ENCODE data around the gene FGF22.

DNA sequence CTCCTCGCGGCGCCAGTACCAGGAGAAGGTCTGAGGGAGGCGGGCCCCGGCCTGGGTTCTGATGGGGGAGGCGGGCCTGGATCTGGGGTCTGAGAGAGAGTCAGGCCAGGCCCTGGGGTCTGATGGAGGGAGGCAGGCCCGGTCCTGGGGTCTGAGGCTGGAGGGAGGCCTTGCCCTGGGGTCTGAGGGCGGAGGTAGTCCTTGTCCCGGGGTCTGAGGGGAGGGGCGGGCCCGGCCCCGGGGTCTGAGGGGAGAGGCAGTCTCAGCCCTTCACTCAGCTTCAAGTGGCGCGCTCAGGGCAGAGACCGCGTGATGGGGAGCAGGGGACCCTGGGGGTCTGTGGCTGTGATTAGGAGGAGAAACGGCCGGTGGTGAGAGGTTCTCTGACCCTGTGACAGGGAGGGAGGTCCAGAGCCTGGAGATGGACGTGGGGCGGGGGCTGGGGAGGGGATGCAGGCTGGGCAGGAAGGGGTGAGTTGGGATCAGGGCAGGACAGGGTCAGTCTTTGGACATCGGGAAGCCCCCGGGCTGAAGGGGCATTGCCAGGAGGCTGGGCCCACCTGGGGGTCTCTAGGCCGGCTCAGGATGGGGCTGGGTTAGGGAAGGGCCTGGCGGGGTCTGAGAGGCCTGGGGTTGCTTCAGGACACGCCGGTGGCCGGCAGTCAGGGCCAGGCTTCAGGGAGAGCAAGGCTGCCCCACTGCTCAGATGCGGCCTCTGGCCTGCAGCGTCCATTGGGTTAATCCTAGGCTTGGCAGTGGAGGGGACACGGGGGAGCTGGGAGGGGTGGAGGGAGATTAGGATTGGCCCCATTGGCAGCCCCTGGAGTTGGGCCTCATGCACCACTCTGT is 31.3 kb upstream of the FGF22 start:
- TF ChIP-seq TAF1 (IDR thresholded peaks at IDR 0.05; ENCODE audit: borderline replicate concordance, insufficient read depth, low read length) (no peak), POLR2AphosphoS5 (IDR thresholded peaks at IDR 0.05; ENCODE audit: low read depth, low read length) (no peak), SIN3A (IDR thresholded peaks at IDR 0.05; ENCODE audit: borderline replicate concordance, insufficient read depth, low read length) (no peak), FOXP2 (optimal IDR thresholded peaks at IDR 0.05; ENCODE audit: borderline replicate concordance, extremely low read depth, extremely low read length, insufficient read depth) (no peak)
- TF ChIP-seq, protein P1, sequence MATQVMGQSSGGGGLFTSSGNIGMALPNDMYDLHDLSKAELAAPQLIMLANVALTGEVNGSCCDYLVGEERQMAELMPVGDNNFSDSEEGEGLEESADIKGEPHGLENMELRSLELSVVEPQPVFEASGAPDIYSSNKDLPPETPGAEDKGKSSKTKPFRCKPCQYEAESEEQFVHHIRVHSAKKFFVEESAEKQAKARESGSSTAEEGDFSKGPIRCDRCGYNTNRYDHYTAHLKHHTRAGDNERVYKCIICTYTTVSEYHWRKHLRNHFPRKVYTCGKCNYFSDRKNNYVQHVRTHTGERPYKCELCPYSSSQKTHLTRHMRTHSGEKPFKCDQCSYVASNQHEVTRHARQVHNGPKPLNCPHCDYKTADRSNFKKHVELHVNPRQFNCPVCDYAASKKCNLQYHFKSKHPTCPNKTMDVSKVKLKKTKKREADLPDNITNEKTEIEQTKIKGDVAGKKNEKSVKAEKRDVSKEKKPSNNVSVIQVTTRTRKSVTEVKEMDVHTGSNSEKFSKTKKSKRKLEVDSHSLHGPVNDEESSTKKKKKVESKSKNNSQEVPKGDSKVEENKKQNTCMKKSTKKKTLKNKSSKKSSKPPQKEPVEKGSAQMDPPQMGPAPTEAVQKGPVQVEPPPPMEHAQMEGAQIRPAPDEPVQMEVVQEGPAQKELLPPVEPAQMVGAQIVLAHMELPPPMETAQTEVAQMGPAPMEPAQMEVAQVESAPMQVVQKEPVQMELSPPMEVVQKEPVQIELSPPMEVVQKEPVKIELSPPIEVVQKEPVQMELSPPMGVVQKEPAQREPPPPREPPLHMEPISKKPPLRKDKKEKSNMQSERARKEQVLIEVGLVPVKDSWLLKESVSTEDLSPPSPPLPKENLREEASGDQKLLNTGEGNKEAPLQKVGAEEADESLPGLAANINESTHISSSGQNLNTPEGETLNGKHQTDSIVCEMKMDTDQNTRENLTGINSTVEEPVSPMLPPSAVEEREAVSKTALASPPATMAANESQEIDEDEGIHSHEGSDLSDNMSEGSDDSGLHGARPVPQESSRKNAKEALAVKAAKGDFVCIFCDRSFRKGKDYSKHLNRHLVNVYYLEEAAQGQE (IDR thresholded peaks at IDR 0.05; ENCODE audit: insufficient read depth in 1 of 2, low read depth in 2 of 2, low read length in 2 of 2): no peak
